ENCODE results near the gene PCDHGA8.
A peak's percentile ranks its signal among the peaks of the same experiment; 100 is the strongest.

PCDHGA8 gene

DNA sequence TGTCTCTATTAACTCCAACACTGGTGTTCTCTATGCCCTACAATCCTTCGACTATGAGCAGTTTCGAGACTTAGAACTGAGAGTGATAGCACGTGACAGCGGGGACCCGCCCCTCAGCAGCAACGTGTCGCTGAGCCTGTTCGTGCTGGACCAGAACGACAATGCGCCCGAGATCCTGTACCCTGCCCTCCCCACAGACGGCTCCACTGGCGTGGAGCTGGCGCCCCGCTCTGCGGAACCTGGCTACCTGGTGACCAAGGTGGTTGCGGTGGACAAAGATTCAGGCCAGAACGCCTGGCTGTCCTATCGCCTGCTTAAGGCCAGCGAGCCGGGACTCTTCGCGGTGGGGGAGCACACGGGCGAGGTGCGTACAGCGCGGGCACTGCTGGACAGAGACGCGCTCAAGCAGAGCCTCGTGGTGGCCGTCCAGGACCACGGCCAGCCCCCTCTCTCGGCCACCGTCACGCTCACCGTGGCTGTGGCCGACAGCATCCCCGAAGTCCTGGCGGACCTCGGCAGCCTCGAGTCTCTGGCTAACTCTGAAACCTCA, 30.4 kb downstream of the PCDHGA8 start:
- Histone ChIP-seq H3K4me2 (ENCODE audit: low read length) (no peak overlapping the region), H3K27ac (ENCODE audit: low read depth, low read length) (no peak overlapping the region), H3F3A (ENCODE audit: control insufficient read depth, insufficient read depth) (no peaks in the 10 kb centered on the region; the same call in 1 of the 2 replicates), H4K20me1 (ENCODE audit: control insufficient read depth, insufficient read depth, low read depth, low read length) (no peaks in the 10 kb centered on the region), H3K9me3 (ENCODE audit: control insufficient read depth, insufficient read depth, low read length) (peaks cover 42% of the 10 kb centered on the region; the same call in 1 of the 2 replicates), H3K4me3 (ENCODE audit: low read length) (no peak overlapping the region), H3K36me3 (ENCODE audit: control insufficient read depth, low read length) (peaks cover 11% of the 10 kb centered on the region; the same call in 1 of the 2 replicates), H3K27me3 (ENCODE audit: control insufficient read depth, low read length) (no peaks in the 10 kb centered on the region), H3K4me1 (ENCODE audit: control insufficient read depth, low read length) (0 out of 2 replicates have a peak, but pooled peaks cover 3% of the 10 kb centered on the region), H3K9me2 (replicated peaks; ENCODE audit: control insufficient read depth, low read length) (no peaks in the 10 kb centered on the region), H3K79me2 (ENCODE audit: control insufficient read depth, low read length) (no peaks in the 10 kb centered on the region)
- TF ChIP-seq EZH2phosphoT487 (IDR thresholded peaks at IDR 0.05; ENCODE audit: borderline replicate concordance, low read length) = no peak

DNA sequence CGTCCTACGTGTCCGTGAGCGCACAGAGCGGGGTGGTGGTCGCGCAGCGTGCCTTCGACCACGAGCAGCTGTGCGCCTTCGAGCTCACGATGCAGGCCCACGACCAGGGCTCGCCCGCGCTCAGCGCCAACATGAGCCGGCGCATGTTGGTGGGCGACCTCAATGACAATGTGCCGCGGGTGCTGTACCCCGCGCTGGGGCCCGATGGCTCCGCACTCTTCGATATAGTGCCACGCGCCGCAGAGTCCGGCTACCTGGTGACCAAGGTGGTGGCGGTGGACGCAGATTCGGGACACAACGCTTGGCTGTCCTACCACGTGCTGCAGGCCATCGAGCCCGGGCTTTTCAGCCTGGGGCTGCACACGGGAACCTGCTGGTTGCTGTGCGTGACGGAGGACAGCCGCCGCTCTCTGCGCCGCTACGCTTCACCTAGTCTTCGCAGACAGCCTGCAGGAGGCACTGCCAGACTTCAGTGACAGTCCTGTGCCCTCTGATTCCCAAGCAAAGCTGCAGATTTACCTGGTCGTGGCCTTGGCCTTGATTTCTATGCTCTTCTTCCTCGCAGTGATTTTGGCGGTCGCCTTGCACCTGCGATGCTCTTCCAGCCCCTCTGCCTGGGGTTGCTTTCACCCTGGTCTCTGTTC, 35.5 kb downstream of the PCDHGA8 start:
- Histone ChIP-seq H3K9me3 (ENCODE audit: control insufficient read depth, insufficient read depth, low read length) (peaks cover 19% of the 10 kb centered on the region), H4K20me1 (ENCODE audit: control insufficient read depth, insufficient read depth, low read depth, low read length) (no peaks in the 10 kb centered on the region), H3K27me3 (ENCODE audit: control insufficient read depth, low read length) (no peaks in the 10 kb centered on the region), H3K27ac (ENCODE audit: low read depth, low read length) (no peak overlapping the region), H3K9me2 (replicated peaks; ENCODE audit: control insufficient read depth, low read length) (no peaks in the 10 kb centered on the region), H3K4me3 (ENCODE audit: low read length) (no peak overlapping the region), H3K4me1 (ENCODE audit: control insufficient read depth, low read length) (0 out of 2 replicates have a peak, but pooled peaks cover 3% of the 10 kb centered on the region), H3K4me2 (ENCODE audit: low read length) (no peak overlapping the region), H3F3A (ENCODE audit: control insufficient read depth, insufficient read depth) (peaks cover 6% of the 10 kb centered on the region; the same call in 1 of the 2 replicates), H3K79me2 (ENCODE audit: control insufficient read depth, low read length) (no peaks in the 10 kb centered on the region), H3K36me3 (ENCODE audit: control insufficient read depth, low read length) (peaks cover 24% of the 10 kb centered on the region)
- no peak for TF ChIP-seq EZH2phosphoT487 (IDR thresholded peaks at IDR 0.05; ENCODE audit: borderline replicate concordance, low read length)
- TF ChIP-seq, protein P1, sequence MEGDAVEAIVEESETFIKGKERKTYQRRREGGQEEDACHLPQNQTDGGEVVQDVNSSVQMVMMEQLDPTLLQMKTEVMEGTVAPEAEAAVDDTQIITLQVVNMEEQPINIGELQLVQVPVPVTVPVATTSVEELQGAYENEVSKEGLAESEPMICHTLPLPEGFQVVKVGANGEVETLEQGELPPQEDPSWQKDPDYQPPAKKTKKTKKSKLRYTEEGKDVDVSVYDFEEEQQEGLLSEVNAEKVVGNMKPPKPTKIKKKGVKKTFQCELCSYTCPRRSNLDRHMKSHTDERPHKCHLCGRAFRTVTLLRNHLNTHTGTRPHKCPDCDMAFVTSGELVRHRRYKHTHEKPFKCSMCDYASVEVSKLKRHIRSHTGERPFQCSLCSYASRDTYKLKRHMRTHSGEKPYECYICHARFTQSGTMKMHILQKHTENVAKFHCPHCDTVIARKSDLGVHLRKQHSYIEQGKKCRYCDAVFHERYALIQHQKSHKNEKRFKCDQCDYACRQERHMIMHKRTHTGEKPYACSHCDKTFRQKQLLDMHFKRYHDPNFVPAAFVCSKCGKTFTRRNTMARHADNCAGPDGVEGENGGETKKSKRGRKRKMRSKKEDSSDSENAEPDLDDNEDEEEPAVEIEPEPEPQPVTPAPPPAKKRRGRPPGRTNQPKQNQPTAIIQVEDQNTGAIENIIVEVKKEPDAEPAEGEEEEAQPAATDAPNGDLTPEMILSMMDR (IDR thresholded peaks at IDR 0.05; ENCODE audit: low read depth, low read length, poor library complexity, severe bottlenecking) = no peak

DNA sequence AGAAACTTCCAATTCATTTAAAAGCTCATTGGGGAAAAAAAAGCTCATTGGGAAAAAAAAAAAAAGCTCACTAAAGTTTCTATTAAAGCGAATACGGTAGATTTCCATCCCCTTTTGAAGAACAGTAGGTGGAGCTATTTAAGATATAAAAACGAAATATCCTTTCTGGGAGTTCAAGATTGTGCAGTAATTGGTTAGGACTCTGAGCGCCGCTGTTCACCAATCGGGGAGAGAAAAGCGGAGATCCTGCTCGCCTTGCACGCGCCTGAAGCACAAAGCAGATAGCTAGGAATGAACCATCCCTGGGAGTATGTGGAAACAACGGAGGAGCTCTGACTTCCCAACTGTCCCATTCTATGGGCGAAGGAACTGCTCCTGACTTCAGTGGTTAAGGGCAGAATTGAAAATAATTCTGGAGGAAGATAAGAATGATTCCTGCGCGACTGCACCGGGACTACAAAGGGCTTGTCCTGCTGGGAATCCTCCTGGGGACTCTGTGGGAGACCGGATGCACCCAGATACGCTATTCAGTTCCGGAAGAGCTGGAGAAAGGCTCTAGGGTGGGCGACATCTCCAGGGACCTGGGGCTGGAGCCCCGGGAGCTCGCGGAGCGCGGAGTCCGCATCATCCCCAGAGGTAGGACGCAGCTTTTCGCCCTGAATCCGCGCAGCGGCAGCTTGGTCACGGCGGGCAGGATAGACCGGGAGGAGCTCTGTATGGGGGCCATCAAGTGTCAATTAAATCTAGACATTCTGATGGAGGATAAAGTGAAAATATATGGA, 38.1 kb downstream of the PCDHGA8 start, which contains the start of gene PCDHGA12:
Gene PCDHGA12, plus strand, starts transcription at position 176 of the 782 bp plus-strand sequence. Its CDS starts 253 bp downstream, at position 429.
- Histone ChIP-seq H3F3A (ENCODE audit: control insufficient read depth, insufficient read depth) (0 out of 2 replicates have a peak, but pooled peaks cover 6% of the 10 kb centered on the region), H3K36me3 (ENCODE audit: control insufficient read depth, low read length) (peaks cover 24% of the 10 kb centered on the region), H3K27me3 (ENCODE audit: control insufficient read depth, low read length) (no peaks in the 10 kb centered on the region), H3K79me2 (ENCODE audit: control insufficient read depth, low read length) (no peaks in the 10 kb centered on the region), H4K20me1 (ENCODE audit: control insufficient read depth, insufficient read depth, low read depth, low read length) (no peaks in the 10 kb centered on the region), H3K4me1 (ENCODE audit: control insufficient read depth, low read length) (0 out of 2 replicates have a peak, but pooled peaks cover 3% of the 10 kb centered on the region), H3K4me3 (ENCODE audit: low read length) (peak within 1 kb of the TSS; percentile 69), H3K4me2 (ENCODE audit: low read length) (peak within 1 kb of the TSS; percentile 60), H3K9me3 (ENCODE audit: control insufficient read depth, insufficient read depth, low read length) (peaks cover 18% of the 10 kb centered on the region), H3K27ac (ENCODE audit: low read depth, low read length) (0 out of 2 replicates have a peak within 1 kb of the TSS, but pooled peaks have one; percentile 5), H3K9me2 (replicated peaks; ENCODE audit: control insufficient read depth, low read length) (no peaks in the 10 kb centered on the region)
- TF ChIP-seq, protein P1 (IDR thresholded peaks at IDR 0.05; ENCODE audit: low read depth, low read length, poor library complexity, severe bottlenecking) = peak; percentile 73
- no peak for TF ChIP-seq EZH2phosphoT487 (IDR thresholded peaks at IDR 0.05; ENCODE audit: borderline replicate concordance, low read length)

All from DOHH2 (cell line).